HPDE6-E6E7 (cell line): ENCODE measurements around the gene FAM217A.

Experiments used
- DNase-seq: peaks from one replicate; pipeline ENCODE4 v3.0.0; 2011; ENCODE audit warnings: missing footprints; ENCODE audit errors: extremely low spot score

FAM217A gene

GRCh38 chr6:4084444-4085331, 5.8 kb upstream of the FAM217A start:
- no peak for DNase-seq

DNA sequence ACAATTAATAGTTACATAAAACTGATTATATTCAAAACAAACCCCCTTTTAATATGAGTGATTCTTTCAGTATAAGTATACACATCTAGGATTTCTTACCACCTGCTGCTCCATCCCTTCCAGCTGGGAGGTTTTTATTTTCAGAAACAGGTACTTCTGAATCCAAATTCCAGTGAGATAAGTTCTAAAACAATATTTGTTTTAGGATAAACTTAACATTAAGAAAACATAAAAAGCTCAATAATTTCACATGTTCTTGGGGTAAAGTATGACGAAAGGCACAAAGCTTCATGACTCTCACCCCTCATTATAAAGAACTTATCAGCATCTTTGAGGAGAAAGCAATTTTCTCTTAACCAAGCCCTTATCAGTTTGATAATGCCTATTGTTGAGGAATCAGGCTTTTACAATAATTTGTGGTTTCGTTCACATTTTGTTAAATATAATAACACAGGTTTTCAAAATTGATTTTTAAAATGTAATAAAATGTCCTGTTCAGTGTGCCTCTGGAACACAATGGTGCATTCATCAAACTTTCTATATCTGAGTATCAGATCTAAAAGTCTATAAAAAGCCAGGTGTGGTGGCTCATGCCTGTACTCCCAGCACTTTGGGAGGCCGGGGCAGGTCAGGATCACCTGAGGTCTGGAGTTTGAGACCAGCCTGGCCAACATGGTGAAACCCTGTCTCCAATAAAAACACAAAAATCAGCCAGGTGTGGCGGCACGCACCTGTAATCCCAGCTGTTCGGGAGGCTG, 4.3 kb downstream of the FAM217A start:
- DNase-seq, result no peak

DNA sequence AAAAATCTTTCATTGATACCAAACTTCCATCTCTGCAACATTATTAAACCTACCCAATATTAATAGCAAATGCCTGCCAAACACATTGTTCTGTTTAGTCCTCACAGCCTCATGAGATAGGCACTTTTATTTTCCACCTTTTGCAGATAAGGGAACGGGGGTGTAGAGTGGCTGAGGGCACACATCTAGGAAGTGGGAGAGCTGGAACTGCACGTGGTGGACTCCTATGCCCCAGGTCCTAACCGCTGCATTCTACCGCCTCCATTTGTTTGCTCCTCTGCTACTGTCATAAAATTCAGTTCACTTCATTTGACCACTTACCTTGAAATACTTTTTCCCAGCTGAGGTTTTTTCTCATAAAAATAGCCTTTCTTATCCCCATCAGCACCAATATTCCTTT, 7.6 kb downstream of the FAM217A start:
- no peak for DNase-seq

DNA sequence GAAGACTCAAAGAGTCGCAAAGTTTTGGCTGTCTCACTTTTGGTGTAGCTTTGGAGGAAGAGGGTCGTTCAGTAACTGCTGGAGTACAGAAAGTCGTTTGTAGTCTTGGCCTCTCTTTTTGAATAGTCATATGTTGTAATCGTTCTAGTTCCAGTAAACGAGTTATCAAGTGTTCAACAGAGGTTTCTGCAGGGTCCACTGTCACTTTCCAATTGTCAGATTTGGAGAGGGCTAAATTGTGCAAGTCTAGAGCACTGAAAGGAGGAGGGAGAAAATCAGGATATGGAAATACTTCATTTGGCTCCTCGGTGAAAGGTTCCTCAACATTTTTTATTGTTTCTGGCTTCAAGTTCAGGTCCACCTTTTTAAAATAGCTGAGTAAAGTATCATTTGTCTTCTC, 9.7 kb downstream of the FAM217A start:
- no peak for DNase-seq

- no peak for DNase-seq
These were observed 11.3 kb downstream of the FAM217A start for GRCh38 chr6:4067673-4068072.

- no peak for DNase-seq
These were observed 12.7 kb downstream of the FAM217A start for GRCh38 chr6:4066029-4066755.

DNA sequence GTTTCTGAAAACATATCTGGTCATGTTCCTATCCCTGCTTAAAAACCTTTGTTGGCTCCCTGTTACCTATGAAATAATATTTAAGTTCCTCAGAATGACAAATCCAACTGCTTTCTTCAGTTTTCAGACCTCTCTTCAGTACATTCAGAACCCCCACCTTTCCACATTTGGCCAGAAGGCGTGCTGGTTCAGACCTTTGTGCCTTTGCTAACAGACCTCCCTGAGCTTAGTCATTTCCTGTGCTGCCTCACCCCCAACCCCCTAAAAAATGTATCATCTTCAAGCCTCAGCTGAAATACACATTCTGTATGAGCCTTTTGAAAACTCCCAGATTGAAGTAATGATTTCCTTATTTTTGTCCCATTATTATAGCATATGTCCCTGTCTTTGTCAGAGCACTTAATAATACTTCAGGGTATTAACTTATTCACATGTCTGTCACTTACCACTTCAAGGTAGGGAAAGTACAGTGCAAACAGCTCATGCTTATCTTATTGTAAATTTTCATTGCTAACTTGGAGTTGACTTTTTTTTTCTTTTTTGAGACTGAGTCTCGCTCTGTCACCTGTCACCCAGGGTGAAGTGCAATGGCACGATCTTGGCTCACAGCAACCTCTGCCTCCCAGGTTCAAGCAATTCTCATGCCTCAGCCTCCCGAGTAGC, 19.7 kb downstream of the FAM217A start:
- DNase-seq, result peak; percentile 83

- DNase-seq, result no peak
These were observed 21.9 kb downstream of the FAM217A start for GRCh38 chr6:4057036-4057435.

- DNase-seq, result peak; percentile 71
These were observed 23.4 kb downstream of the FAM217A start for GRCh38 chr6:4055420-4056041.

DNA sequence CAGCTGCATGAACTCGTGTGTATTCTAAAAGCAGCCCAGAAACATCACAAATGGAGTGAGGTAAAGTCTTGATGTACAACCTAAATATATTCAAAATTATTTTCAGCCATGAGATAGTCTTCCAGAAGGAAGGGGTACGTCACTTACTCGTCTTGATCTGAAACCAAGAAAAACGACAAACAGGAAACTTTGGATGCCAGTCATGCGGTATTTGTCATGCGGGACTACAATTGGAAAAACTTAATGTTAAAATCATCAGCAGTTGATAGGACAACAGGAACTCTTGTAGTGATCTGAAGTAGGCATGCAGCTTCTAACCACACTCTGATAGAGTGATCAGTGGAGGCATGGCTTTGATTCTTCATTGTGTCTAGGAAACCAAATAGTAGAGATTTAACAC, 29.7 kb downstream of the FAM217A start:
- no peak for DNase-seq

DNA sequence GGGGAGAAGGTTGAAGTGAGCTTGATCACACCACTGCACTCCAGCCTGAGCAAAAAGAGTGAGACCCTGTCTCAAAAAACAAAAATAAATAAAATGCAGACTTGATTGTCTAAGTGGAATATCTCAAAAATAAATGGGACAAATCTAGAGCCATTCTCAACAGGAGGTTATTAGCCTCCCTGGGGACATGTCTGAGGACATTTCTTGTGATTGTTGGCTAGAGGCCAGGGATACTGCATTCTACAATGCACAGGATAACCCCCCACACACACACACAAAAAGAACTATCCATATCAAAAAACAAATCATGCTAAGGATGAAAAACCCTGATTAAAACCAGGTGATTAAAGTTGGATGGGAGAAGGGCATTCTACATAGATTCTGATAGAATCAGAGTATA, 37.5 kb downstream of the FAM217A start:
- no peak for DNase-seq

DNA sequence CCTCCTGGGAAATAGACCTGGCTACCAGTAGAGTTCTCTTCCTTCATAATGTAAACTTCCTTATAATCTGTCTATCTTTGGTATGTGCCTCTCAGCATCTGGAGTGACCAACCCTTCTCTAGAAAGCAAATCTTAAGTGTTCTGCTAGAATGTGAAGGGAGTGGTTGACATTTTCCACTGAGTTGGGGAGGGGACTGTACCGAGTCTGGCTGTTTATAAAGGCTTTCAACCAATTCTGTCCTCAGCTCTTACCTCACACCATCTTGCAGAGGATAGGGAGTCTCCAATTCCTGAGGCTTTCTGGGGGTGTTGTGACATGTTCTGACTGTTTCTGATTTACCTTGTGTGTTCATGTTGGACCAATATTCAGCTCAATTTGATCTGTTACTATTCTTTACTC, 39.6 kb downstream of the FAM217A start:
- no peak for DNase-seq

DNA sequence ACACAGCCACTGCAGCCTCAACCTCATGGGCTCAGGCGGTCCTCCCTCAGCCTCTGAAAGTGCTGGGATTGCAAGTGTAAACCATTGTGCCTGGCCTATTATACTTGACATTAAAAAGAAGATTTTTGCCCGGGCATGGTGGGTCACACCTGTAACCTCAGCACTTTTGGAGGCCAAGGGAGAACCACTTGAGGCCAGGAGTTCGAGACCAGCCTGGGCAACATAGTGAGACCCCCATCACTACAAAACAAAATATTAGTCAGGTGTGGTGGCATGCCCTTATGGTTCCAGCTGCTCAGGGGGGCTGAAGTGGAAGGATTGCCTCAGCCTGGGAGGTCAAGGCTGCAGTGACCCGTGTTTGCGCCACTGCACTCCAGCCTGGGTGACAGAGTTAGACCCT, 42.4 kb downstream of the FAM217A start:
- DNase-seq, result no peak

- no peak for DNase-seq
These were observed 46.5 kb downstream of the FAM217A start for GRCh38 chr6:4032475-4032874.

DNA sequence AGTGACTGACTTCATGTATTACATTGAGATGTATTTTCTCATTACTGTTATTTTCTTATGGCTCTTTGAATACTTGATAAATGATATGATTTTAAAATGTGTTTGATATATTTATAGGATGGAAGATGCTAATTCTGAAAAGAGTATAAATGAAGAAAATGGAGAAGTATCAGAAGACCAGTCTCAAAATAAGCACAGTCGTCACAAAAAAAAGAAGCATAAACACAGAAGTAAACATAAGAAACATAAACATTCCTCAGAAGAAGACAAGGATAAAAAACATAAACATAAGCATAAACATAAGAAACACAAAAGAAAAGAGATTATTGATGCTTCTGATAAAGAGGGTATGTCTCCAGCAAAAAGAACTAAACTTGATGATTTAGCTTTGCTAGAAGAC, 47.5 kb downstream of the FAM217A start:
- DNase-seq, result no peak

- no peak for DNase-seq
These were observed 48.3 kb downstream of the FAM217A start for GRCh38 chr6:4030669-4031068.

GRCh38 chr6:4029687-4030086, 49.2 kb downstream of the FAM217A start:
- no peak for DNase-seq

DNA sequence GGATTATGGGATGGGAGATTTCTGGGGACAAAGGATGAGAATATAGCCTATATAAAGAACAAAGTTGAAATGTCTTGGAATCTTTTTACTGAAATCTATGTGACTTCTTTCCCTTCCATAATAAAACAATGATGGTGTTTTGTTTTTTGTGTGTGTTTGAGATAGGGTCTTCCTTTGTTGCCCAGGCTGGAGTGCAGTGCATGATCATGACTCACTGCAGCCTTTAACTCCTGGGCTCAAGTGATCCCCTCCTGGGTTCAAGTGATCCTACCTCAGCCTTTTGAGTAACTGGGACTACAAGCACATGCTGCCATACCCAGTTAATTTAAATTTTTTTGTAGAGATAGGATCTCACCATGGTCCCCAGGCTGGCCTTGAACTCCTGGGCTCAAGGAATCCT, 50.9 kb downstream of the FAM217A start:
- no peak for DNase-seq

DNA sequence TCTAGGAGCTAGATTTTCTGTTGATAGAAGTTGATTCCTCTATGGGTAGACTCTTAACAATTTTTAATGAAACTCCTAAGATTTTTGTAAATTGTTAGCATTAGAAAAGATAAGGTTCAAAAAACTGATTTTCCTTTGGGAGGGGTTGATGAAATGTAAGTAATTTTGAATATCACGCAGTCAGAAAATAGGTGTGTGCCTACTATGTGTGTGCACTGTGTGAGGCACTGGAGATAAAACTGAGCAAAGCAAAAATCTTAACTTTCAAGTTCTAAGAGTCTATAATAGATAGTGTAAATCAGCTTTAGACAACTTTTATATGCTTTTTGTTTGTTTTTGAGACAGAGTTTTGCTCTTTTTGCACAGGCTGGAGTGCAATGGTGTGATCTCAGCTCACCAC, 53.3 kb downstream of the FAM217A start:
- DNase-seq, result no peak

- no peak for DNase-seq
These were observed 55.7 kb downstream of the FAM217A start for GRCh38 chr6:4023240-4023639.
